Activated T-helper 9 cell treated with anti-CD3 and anti-CD28 coated beads, Interleukin-2, amount 50 U/mL, for 16 hours (primary cell): ENCODE results near the gene KLHL18.
"Not testable (repeated sequence)": the region's sequence is repeated elsewhere in the genome, so short reads cannot be mapped to it uniquely, and the experiment has no call there.

Experiments
- DNase-seq: peaks from one replicate; pipeline ENCODE4 v3.0.0-alpha.2; 2020; ENCODE audit warnings: low read depth

The KLHL18 gene

DNA sequence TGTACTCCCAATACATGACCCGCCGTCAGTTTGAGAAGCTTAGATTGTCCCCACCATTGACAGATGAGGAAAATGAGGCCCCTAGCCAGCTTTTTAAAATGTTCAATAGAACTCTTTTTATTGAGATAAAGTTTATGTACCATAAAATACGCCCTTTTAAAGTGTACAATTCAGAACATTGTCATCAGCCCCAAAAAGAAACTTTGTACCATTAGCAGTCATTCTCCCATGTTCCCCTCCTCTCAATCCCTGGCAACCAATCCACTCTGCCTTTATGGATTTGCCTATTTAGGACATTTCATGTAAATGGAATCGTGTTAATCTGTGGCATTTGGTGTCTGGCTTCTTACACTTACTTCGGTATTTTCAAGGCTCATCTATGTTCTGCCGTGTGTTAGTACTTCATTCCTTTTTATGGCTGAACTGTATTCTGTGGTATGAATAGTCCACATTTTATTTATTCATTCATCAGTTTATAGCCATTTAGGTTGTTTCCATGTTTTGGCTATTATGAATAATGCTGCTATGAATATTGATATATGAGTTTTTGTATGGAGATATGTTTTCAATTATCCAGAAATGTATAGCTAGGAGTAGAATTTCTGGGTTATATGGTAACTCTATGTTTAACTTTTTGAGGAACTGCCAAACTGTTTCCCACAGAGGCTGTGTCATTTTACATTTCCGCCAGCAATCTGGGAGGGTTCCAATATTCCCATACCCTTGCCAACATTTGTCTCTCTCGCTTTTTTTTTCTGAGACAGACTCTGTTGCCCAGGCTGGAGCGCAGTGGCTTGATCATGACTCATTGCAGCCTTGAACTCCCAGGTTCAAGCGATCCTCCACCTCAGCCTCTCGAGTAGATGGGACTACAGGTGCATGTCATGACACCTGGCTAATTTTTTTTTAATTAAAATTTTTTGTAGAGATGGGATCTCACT, 82.7 kb downstream of the KLHL18 start:
- no peak for DNase-seq

DNA sequence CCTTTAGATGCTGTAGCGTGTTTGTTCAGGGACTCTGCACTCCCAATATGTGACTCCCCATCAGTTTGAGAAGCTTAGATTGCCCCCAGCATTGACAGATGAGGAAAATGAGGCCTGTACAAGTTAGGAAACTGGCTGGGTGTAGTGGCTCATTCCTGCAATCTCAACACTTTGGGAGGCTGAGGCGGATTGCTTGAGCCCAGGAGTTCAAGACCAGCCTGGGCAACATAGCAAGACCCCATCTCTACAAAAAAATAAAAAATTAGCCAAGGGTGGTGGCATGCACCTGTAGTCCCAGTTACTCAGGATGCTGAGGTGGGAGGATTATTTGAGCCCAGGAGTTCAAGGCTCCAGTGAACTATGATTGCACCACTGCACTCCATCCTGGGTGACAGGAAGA, 84.1 kb downstream of the KLHL18 start:
- no peak for DNase-seq

DNA sequence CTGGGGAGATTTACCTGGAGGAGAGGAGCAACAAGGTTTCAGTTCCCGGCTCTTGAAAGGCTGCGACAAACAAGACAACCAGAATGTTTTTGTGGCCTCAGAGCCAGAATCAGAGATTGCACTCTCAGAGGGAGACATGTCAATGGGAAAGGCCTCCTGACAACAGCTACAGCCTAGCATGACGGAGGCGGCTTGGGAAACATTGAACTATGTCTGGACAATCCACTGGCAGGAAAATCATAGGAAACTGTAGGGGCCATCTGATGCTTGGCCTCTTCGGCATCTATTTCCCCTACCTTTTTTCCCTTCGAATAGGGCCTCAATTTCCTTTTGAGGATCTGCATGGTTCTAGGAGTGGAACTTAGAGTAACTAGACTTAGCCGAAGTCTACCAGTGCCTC, 84.9 kb downstream of the KLHL18 start:
- DNase-seq, result no peak

DNA sequence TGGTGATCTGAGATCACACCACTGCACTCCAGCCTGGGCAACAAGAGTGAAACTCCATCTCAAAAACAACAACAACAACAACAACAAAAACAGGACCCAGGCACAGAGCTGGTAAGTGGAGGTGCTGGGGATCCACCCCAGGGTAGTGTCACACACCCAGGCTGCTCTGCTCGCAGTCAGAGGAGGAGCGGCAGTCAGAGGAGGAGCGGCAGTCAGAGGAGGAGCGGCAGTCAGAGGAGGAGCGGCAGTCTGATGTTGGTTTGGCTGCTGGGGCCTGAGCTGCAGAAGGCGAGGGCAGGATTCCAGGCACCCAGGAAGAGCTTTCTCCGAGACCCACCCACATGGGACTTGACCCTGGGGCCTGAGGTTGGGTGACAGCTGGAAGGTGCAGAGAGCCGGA, 87.3 kb downstream of the KLHL18 start:
- not testable (repeated sequence) for DNase-seq

DNA sequence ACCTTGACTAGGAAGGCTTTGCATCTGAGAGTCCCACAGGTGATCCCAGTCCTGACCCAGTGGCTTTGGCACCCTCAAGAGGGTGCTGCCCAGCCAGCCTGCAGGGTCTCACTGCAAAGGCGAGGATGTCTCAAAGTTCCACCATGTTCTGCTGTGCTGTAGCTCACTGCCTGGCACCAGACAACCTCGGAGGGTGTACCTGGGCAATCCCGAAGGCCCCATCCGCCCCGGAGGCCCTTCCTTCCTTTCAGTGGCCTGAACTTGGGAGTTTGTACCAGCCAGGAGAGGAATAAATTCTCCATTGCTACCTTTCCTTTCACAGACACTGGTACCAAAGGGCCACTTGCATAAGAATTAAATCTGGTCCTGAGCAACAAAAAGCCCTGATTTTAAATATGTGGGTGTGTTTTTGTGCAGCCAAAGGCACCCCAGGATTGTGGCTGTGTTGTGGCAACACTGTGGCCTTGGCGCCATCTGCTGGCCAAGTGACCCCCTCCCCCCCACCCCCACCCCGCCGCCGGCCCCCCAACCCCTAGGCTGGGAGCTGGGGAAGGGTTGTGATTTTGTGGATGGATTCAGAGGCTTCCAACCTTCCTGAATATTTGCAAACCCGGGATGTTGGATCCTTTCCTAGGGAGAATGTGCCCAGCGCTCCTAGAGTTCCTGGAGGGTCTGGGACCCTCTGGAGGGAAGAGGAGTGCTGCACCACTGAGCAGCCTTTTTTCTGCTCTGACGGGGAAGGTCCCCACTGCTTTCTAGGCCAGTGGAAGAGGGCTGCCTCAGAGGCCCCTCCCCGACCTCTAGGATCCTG, 88.3 kb downstream of the KLHL18 start:
- DNase-seq, result no peak

DNA sequence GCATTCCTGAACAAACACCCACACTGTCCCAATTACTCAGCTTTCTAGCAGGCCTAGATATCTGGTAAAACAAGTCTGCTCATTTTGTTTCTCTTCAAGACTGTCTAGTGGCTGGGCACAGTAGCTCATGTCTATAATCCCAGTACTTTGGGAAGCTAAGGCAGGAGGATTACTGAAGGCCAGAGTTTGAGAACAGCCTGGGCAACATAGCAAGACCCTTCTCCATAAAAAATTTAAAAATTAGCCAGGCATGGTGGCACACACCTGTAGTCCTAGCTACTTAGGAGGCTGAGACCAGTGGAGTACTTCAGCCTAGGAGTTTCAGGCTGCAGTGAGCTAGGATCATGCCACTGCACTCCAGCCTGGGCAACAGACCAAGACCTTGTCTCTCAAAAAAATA, 91.8 kb downstream of the KLHL18 start:
- DNase-seq, result no peak

DNA sequence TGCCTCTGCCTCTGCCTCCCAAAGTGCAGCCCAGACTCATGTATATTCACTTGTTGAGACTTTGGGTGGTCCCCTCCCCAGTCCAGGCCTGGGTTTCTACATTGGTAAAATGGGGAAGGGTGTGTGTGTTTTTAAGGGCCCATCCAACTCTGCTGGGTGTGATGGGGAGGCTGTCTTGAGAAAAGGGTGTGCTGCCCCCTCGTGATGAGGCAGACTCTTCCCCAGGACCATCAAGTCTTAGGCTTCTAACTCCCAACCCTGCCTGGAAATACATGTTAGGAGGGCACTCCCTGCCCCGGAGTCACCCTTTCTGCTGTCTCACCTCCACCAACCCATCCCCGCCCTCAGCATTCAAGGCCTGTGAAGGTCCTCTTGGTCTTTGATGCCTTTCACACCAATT, 93.6 kb downstream of the KLHL18 start:
- DNase-seq, result no peak

DNA sequence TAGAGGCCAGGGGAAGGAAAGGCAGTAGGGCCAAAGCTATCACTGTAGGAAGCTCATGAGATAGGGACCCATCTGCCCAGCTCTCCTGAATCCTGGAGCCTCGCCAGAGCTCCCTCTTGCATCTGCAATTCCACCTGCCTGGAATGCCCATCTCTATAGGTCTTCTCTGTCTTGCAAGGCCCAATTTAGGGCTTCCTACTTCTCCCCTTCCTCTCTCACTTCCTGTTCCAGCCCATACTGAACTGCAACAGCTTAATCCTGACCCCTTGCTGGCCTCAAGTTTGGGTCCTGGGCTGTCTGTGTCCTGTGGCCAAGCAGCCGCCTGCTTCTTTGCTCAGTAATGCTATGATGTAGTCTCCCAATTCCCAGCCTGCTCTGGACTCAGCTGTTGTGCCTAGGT, 94.4 kb downstream of the KLHL18 start:
- no peak for DNase-seq

DNA sequence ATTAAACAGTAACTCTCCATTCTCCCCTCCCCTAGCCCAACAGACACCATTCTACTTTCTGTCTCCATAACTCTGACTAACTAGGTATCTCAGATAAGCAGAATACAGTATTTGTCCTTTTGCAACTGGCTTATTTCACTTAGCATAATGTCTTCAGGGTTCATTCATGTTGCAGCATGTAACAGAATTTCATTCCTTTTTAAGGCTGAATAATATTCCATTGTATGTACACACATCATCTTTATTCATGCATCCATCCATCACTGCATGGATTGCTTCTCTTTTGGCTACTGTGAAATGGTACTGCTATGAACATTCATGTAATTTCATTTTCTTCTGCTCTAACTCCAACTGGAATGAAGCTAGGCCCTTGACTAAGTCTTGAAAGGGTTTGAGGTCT, 96.1 kb downstream of the KLHL18 start:
- DNase-seq, result no peak

DNA sequence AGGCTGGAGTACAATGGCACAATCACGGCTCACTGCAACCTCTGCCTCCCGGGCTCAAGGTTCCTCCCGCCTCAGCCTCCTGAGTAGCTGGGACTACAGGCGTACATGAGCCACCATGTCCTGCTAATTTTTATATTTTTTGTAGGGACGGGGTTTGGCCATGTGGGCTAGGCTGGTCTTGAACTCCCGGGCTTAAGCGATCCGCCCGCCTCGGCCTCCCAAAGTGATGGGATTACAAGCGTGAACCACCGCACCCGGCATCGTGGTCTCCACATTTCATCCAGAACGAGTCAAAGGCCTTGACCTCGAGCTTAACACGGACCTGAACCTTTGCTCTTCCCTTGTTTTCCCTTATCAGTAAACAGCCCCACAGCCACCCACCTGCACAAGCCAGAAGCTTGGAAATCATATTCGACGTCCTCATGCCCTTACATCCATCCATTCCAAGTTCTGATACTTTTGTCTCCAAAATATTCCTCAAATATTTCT, 96.7 kb downstream of the KLHL18 start:
- no peak for DNase-seq

DNA sequence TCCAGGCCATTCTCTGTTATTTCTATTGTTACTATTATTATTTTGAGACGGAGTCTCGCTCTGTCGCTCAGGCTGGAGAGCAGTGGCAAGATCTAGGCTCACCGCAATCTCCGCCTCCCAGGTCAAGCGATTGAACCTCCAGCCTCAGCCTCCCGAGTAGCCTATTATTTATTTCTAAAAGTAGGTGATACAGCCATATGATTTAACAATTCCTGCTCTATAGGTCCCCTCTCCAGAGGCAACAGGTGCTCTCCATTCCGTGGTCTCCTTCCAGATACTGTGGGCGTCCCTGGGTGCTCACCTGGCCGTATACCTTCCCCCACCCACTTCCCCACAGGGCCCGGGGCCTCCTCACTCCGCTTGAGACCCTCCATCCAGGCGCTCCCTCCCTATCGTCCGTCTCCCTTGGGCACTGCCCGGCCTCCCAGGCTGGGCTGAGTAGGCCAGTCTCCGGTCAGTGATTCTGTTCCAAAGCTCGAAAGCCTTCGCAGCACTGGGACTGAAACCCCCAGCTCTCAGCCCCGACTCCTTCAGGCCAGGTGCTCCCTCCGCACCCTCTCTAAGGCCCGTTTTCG, 97.4 kb downstream of the KLHL18 start:
- no peak for DNase-seq

DNA sequence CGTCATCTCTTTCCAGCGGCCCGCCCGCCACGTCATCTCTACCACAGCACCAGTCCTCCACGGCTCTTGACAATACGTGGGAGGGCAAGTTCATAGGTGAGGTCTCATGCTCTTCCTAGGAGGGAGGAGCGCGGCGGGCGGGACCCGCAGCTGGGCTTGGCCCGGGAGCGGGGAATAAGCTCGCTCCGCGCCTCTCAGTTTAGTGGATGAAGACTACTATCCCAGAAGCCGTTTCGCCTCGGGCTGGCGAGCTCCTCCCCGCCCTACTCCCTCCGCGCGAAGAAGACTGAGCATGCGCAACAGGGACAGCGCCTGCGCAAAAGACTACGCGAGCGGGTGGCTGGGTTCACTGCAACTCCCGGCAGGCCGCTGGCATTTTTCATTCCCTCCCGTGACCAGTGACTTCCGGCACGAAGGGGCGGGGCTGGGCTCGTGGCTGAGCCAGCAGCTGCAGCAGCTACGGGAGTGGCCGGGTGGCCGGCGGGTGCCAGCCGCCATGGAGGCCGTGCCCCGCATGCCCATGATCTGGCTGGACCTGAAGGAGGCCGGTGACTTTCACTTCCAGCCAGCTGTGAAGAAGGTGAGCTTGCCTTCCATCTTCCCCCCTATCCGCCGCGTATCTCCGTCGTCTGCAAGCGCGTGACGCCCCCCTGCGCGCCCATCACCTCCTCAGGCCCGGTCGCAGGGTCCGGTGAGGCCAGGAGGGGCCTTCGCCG, 98.0 kb downstream of the KLHL18 start, which contains the start of gene PTPN23:
Gene PTPN23, plus strand, starts transcription at position 421 of the 716 bp plus-strand sequence. Its CDS starts 76 bp downstream, at position 497.
- peak; percentile 97 for DNase-seq

DNA sequence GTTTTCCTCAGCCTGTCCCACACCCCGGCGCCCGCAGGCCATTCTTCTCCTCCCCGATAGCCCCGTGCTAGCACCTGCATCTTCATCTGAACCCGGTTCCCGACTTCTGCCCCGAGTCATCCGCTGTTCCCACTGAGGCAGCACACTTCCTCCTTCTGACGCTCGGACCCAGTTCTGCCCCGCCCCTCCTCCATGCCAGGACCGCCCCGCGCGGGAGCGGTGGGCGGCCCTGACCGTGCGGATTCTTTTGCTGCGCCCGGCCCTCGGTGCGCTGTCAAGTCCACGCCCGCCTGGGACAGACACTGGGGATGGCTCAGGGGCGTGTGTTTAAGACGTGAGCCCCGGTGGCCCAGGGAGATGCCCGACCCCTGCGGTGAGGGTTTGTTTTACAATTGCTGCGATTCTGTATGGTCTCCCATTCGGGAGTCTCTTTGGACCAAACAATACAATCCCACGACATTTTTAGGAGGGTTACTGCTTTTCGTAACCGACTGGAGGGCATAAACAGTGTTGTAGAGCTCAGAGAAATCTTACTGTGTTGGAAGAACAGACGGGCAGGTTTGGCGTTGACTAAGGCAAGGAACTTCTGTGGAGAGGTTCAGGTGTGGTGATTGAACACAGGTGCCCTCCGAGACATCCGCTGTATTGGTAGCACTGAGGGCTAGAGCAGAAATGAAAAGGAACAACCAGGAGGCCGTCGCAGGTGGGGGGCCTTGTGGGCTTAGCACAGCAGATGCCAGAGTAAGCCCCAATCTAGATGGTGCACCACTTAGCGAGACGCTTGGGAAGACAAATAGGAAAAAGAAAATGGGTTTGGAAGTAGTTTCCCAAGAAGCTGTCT, 98.8 kb downstream of the KLHL18 start:
- peak; percentile 53 for DNase-seq

DNA sequence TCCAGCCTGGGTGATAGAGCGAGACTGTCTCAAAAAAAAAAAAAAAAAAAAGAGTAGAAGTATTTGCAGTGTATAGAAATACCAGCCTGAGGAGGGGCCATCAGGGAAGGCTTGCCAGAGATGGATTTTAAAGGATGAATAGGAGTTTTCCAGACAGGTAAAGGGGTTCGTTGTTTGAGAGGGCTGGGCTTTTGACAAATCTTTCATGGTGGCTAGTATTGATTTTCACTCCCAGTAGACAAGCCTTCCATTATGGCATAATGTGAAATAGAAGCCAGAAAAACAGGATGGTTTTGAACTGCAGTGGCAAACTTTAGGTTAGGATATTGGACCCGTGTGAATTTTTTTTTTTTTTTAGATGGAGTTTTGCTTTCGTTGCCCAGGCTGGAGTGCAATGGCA, 101.7 kb downstream of the KLHL18 start:
- no peak for DNase-seq

DNA sequence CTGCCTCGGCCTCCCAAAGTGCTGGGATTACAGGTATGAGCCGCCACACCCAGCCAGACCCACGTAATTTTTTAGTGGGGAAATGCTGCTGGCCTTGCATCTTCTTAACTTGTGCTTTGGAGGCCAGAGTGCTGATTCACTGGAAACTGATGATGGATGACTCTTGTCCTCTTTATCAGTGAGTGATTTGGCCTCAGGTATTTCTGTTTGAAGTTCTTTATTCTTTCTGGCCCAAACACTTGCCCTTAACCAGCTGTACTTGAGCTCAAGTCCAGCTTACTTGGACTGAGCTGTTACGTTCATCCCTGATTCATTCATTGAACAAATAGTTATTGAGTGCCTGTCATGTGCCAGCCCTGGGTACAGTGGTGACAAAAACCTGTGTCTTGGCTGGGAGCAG, 102.3 kb downstream of the KLHL18 start:
- no peak for DNase-seq

DNA sequence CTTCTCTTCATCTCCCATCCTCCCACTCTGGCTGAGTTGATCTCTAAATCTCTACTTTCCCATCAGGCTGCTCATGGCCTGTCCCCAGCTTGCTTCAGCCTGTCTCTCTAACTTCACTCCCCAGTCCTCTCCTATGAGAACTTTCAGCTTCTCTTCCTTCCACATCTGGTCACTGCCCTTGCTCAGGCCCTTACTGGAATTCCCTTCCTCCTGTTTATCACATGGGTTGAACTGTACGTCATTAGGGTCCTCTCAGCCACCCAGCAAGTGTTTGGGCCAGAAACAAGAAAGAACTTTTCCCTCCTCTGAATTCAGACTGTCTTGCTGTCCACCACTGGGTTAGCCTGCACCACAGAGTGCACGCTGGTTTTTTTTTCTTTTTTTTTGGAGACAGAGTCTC, 103.1 kb downstream of the KLHL18 start:
- DNase-seq, result no peak

DNA sequence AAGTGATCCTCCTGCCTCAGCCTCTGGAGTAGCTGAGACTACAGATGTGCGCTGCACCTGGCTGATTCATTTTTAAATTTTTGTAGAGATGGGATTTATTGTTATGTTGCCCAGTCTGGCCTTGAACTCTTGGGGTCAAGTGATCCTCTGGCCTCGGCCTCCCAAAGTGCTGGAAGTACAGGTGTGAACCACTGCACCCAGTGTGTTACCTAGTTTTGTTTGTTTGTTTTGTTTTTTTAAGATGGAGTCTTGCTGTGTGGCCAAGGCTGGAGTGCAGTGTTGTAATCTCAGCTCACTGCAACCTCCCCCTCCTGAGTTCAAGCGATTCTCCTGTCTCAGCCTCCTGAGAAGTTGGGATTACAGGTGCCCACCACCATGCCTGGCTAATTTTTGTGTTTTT, 110.2 kb downstream of the KLHL18 start:
- DNase-seq, result no peak

DNA sequence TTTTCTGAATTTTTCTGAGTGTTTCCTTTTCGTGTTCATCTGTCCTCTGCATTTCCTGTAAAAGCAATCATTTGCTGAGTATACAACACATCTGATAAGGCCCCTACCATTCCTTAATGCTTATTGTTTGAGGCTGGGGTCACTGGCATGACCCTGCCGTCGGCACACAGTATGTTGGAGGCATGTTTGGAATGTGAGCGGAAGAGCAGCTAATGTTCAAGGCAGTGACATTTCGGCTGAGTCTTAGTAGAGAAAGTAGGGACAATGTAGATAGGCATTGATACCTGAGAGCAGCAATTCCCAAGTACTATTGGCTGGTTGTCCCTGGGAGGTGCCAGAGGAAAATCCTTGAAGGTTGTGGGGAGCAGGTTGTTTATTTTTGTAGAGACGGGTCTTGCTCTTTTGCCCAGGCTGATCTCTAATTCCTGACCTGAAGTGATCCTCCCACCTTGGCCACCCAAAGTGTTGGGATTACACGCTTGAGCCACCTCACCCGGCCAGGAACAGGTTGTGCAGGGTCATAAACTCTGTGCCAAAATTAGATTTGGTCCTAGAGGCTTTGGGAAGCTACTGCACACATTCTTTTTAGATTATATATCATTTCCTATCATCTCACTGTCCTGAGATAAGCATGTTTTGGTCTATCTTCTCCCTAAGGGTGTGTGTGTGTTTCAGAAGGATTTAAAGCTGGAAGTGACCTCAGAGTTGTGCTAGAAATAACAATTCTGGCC, 111.6 kb downstream of the KLHL18 start:
- DNase-seq, result no peak

DNA sequence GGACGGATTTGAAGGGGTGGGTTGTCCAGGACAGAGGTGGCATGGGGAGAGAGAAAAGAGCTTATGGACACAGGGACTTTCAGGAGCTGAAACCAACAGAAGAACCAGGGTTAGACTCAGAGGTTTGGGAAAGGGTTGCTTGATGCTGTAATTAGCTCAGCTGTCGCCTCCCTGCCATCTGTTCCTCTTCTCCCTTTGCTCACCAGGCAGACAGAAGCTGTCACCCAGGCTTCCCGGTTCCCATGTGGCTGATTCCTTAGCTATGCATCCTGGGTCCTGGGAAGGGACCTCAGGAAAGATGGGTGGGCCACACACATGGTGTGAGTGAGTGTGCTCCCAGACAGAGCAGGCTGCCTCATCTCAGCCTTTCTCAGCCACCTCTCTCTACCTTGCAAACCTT, 112.1 kb downstream of the KLHL18 start:
- no peak for DNase-seq
